NCI-H82 (cell line): ENCODE results near the gene POLG2.
A peak's percentile ranks its signal among the peaks of the same experiment; 100 is the strongest.

Source experiments
- DNase-seq: peaks from one replicate; lab custom pipeline; 2025; lab: John Stamatoyannopoulos, UW

POLG2 gene

DNA sequence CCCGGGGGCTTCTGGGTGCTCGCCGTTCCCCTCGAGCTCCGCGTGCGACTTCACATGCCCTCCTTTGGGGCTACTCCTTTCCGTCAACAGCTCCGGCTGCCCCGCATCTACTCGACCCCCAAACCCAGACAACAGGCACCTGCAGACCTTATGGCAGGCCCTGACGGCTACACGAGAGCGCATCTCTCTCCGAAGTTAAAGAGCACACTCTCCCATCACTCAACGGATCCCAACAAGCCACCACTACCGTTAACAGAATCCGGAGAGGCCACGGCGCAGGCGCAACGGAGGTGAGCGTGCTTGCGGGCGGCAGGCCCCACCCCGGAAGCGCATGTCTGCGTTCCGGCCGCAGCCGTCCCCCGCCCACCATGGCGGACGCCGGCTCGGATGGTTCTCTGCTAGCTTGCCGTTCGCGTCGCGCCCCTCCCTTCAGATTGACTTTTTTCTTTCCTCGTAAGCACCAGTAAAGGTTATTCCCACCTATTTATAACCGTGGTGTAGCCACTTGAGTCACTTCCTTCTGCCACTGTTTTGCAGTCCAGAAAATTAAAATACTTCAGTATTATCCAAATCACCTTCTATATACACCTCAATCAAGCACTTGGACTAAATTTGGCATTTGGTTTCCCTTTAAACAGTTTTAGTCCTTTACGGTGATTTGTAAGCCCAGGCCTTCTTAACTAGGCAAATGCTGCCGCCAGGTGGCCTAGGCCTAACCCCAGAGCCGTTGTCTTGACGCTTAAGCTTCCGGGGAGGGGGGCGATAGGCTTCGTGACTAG is at the start of gene POLG2:
Gene POLG2 (minus strand): TSS at position 269 of the 779 bp plus-strand sequence. CDS start 86 bp downstream, at position 183.
- DNase-seq = peak; percentile 96

DNA sequence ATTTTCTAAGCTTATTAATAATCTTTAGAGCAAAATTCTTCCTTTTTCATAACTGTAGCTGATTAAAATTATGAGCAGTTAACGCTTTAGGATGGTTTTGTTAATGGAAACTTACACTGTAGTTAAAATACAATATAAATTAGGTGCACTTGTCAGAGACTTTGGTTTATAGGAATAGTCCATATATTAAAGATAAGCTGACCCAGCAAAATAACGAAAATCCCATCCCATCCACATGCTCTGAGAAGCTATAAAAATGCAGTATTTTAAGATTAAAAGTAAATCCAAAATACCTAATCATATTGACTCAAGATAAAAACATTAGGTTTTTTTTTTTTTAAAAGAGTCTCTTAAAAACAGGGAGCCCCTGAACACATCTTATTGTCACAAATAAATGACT is 47.9 kb upstream of the POLG2 start:
- no peak for DNase-seq

DNA sequence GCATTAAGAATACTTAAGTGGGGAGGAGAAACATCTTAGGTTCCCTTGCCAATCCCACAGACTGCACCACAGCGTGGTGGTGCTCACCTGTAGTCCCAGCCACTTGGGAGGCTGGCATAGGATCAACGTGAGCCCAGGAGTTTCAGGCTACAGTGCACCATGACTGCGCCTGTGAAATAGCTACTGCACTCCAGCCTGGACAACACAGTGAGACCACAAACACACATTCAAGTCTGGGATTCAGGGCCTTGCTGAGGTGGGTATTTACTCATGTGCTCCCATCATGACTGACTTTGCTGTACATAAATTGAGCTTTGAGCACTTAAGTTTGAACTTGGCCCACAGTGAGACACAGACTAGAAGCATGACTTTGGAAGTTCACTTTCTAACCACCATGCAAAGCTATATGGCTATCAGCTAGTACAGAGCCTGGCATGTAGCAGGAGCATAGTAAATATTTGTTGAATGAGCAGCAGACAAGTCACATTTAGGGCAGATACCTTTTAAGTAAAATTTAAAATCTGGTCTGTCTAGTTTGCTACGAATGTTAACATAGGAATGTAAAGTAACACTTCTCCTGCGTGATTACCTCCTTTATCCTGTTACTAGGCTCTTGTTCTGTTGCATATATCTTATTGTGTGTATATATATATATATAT is 43.4 kb upstream of the POLG2 start:
- DNase-seq = no peak

DNA sequence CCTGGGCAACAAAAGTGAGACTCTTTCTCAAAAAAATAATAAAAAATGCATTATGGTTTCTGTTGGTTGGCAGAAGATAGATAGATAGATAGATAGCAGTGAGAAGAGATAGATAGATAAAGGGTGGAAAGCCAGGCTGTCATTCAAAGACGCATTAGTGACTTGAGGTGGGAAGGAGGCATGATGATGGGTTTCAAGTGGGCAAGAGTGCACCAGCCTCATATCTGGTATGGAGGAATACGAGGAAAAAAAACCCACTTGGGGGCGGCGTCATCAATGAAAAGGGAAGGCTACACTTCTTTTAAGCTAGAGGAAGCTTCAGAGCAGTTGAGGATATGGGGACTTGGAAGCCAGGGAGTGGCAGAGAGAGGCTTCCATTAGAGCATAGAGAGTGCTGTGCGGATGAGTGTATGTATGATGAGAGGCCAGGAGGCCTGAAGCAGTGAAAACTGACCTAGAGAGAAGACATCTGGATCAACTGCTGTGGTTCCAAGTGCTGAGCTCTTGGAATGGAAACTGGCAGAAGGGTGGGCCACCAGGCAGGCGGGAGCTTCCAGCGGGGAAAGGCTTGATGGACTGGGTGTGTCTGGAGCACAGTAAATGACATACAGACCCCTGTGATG is 41.8 kb upstream of the POLG2 start:
- DNase-seq = no peak

DNA sequence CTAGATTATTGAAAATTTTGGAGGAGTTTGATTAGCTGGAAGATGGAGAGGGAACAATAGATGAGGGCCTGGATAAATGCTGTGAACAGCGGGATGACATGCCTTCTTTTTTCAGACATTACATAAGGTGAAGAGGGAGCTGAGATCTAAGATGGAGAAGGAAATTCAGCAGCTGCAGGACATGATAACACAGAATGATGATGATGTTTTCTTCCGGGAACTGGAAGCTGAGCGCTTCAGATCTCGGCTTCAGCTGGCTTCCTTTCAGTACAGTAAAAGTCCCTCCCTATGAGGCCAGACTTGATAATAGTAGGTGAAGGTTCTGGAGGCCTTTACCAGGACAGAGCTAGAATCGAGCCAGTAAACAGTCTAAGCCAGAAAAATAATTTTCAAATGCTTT is 40.6 kb upstream of the POLG2 start:
- no peak for DNase-seq

DNA sequence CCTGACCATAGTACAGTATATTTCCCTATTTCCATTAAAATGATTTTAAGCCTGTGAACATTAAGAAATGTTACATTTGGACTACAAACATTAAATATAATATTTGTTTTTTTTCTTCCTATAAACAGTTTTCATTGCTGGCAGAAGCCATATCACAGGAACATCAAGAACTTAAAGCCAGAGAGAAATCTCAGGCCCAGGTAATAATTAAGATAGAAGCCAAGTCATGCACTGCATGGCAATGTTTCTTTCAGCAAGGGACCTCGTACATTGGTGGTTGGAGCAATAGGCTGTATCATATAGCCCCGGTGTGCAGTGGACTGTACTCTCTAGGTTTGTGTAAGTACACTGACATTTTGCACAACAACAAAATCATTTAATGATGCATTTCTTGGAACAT is 40.1 kb upstream of the POLG2 start:
- DNase-seq = no peak

DNA sequence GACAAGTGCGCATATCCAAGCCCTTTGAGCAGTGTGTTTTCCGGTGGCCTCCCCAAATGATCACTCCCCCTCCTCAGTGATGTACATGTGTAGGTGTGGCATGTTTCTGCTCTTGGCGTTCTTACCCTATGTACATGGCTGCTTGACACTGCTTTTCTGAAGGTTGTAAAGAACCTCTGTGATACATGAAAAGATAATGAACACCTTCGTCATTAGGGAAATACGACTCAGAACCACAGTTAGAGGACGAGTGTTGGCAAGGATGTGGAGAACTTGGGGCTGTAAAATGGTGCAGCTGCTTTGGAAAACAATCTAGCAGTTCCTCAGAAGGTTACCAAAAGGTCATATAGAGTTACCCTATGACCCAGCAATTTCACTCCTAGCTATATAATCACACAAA is 38.5 kb upstream of the POLG2 start:
- no peak for DNase-seq

DNA sequence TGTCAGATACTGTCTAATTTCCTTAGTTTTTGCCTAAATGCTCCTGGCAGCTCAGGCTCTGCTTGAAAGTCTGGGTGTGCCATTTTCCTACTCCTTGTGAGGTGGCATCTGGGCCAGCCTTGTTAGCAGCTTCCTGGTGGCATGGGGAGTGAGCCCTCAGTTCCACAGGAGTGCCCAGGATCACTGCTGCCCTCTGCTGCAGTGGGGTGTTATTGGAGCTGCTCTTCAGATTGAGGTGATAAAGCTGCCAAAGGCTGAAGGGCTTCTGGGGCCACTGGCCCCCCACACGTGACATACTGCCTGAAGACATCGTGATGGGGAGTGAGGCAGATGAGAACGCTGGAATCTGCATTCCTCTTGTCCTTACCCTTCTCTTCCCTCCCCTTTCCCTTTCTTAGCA is 37.3 kb upstream of the POLG2 start:
- DNase-seq = no peak

DNA sequence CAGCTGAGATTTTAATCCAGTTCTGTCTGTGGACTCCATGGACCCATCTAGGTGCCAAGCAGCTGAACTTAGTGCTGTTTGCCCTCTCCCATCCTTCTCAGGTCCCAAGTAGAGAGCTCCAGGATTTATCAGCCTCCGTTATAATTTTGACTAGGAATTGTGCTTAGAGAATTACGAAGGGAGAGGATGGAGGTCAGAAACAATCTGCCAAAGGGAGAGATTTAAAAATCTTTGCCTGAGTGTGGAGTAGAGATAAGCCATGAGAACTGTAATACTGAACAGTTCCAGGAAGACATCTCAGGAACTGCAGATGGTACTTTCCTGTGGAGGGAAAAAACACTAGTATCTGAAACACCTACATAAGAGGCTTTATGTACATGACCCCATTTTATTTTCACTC is 36.9 kb upstream of the POLG2 start:
- no peak for DNase-seq

DNA sequence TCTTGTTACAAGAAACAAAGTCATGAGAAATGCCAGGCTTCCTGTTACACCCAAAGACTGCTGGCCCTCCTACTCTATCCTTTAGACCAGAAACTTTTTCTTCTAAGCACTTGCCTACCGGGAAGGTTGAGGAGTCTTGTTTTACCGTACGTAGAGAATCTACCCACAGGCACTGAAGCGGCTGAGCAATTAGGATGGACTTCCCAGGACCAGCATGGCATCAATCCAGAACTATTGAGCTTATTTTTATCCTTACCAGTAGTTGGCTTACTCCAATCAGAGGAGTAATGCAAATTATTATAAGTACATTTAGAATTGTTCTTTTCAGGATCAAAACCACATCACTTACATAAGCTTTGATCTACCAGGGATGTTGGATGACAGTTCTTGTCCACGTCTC is 35.6 kb upstream of the POLG2 start:
- DNase-seq = no peak

DNA sequence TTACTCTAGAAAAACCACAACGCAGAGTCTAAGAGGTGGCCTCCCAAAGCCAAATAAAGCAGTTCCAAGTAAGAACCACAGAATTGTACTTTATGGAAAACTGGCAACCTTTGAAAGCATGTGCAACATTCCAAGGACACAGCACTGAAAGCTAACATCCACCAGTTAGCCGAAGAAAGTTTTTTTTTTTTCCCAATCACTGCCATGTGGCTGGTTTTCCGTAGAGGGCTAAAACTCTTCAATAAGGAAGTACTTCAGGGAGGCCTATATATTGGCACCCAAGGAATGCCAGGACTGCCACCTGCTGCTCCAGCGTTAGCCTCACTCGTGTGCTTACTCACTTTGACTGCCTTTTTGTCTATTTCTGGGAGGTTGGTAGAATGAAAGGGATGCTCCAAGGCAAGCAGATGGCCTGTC is 35.1 kb upstream of the POLG2 start:
- DNase-seq = no peak

DNA sequence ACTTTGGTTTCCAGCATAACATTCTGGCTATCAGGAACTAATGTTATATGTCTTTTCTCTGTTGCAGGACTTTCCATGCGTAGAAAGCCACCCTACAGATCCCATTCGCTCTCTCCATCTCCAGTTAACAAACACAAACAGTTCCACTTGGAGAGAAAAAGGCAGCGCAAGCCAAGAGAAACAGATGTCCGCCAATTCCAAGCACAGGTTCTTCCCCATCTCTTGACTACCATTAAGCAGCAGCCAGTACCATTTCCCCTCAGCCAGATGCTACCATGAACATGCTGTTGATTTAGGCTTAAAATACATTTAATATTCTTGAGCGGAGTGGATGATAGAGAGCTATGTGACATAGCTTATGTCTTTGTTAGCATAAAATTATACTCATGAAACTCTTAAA is 32.4 kb upstream of the POLG2 start:
- DNase-seq = no peak

DNA sequence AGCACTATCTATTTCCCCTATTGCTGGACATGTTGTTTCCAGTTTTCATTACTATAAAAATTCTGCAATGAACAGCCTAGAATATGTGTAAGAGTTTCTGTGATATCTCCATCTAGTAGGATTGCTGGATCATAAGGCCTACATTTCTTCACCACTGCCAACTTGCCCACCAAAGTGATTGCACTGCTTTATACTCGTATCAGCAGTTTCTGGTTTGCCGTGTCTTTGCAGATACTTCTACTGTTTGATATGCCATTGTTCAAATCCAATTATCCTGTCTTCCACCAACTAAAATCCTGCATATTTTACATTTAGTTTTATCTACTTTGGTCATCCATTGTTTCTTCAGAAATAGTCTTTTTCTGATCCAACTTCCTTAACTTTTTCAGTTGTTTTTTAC is 31.1 kb upstream of the POLG2 start:
- no peak for DNase-seq

DNA sequence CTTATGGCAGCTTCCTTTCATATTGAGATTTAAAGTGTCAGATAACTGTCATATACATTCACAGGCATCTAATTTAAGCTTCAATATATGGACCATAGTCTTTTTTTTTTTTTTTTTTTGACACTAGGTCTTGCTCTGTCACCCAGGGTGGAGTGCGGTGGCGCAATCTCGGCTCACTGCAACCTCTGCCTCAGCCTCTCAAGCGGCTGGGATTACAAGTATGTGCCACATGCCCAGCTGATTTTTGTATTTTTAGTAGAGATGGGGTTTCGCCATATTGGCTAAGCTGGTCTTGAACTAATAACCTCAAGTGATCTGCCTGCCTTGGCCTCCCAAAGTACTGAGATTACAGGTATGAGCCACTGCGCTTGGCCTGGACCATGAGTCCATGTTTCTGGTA is 23.5 kb upstream of the POLG2 start:
- no peak for DNase-seq

DNA sequence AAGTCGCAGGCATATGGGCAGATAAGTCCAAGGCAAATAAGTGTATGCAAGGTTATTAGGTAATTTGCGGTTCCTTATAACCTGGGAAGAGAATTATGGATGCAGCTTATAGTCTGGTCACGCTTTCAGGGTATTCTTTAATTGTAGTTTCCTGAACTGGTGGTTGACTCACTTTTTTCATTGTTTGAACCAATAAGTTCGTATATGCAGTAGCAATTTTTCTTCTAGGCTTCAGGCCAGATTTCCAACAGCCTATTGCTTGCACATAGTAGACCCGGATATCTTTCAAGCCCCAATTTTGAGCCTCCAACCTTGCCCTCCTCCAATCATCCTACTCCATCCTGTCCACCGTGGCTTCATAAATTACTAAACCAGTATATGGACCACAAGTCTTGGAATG is 22.7 kb upstream of the POLG2 start:
- DNase-seq = no peak

DNA sequence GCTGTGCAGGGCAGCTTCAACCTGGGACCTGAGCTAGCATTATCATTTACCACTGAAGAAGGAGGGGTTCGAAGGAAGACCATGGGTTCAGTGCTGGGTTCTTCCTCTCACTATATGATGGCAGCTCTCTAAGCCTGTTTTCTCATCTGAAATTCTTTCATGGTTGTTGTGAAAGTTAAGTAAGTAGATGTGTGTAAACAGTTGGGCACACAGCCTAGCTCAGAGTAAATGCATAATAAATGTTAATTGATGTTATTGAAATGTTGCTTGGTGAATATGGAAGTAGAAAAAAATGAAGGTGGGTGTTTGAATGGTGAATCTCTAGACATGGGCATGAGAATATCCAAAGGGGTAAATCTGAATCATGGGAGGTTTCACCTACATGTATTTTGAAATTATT is 19.0 kb upstream of the POLG2 start:
- no peak for DNase-seq

DNA sequence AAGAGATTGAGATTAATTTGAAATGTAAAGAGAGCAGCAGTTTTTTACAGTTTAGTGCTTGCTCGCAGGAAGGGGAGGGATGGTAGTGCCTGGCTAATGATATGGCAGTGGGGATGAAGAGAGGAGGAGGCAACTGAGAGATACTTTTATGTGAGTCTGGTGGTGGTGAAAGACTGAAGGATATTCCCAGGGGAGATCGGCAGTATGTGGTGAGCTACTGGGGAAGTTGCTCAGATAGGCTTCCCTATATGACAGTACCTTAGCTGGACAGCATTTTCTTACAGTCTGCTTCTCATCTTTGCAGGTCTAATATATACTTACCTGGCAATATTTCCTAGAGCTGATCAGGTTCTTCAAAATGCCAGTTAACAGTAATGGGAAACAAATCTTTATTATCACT is 18.6 kb upstream of the POLG2 start:
- DNase-seq = no peak

DNA sequence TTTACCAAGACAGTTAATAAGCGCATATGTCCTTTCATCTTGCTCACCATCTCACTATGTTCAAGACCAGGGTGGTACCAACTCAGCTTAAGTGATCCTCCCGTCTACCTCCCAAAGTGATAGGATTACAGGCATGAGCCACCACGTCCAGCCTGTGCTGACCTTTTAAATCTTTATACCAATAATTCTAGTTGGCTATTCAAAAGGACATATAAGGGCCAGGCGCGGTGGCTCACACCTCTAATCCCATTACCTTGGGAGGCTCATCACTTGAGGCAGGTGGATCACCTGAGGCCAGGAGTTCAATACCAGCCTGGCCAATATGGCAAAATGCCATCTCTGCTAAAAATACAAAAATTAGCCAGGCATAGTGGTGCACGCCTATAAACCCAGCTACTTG is 12.3 kb upstream of the POLG2 start:
- DNase-seq = peak; percentile 51

DNA sequence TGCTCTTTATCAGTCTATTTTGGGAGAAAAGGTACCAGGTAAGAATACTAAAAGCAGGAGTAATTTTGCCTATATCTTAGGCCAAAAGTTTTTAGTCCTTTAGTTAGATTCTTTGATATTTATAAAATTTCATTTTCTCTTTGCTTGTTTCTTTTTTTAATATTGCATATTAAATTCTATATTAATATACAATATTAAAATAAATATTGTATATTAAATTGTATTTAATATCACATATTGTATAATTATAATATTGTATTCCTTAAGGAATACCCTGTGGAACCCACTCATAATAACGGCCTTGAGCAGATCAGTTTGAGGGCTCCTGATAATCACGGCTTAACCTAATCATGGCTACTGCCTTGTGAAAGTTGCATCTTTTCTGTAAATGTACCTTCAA is 11.8 kb upstream of the POLG2 start:
- peak; percentile 45 for DNase-seq

DNA sequence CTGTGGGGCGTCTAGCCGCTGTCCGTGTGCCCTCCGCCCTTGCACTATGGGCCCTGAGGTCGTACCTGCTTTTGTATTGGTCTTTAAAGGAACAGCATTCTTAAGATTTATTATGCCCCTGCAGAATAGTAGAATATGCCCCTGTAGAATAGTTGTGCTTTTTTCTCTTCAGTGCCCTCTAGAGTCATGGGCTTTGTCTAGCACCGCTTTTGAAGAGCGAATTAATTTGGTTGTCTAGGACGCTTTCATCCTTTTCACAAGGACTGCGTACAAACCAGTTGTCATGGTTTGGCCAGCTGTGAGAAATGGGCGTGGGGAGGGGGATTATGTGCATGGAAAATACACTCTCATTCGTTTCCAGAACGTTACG is 10.5 kb upstream of the POLG2 start:
- peak; percentile 83 for DNase-seq

DNA sequence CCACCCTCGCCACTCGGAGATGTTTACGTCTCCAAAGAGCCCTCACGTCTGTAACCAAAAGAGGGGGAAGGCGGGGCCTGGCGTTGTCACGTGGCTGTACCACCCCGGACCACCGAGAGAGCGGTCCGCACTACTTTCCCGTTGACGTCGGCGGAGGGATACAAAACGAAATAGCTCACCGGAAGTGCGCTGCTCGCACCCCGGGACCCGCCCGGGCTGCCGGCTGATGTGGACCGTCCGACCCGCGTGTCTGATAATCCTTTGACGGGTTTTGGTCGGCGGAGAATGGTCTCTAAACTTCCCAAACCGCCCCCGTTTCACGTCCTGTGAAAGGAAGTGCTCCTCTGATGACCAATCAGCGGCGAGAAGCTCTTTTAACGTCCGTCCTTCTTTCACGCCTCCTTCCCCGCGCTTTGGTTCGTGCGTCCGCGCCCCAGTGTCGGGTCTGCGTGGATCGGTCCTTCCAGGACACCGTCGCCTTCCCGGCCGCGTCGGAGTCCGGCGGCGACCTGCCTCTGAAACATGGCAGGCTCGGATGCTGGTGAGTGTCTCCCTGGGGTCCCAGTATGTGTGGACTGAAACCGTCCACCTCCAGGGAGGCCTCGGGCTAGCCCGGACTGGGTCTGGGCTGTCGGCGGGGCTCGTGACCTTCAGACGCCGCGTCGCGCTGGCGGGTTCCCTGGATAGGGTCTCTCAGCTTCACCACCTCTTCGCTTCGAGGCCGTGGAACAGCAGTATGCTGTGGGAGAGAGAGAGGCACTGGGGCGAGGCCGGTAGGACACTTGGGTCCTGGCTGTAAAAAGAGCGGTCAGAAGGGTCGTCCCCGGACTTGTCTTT is 9.9 kb upstream of the POLG2 start, which contains the start of gene CEP95:
Gene CEP95 (plus strand): TSS at position 402 of the 837 bp plus-strand sequence. CDS start 121 bp downstream, at position 523.
- DNase-seq = peak; percentile 100

DNA sequence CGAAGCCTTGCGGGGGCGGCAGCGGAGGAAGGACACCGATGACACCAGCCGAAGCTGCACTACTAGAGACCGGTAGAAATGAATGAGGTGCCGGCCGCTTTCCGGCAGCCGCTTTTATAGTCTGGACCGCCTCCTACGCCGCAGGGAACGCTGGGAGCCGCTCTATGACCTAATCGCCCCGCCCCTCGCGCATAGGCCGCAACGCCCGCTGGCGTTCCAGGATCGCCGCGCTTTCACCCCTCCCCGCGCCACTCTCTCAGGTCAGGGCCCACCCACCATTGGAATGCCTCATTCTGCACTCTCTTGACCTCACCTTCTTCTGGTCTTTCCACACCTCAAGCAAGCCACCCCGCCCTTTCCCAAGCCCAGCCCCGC is 9.3 kb upstream of the POLG2 start, which contains the start of gene DDX5:
Gene DDX5 (minus strand): TSS at position 89 of the 375 bp plus-strand sequence. CDS start 170 bp downstream, outside the sequence.
- peak; percentile 100 for DNase-seq
